HepG2 (cell line): ENCODE data around the gene NAPG. TPM values are rescaled to one million over a fixed set of nuclear protein-coding genes. Genes with fewer than 3 reads are reported as not detected.

ENCODE experiments used
- CSRNP2 ChIP-seq: sonication (generic); formaldehyde crosslinking; conservative IDR thresholded peaks from 2 replicates; pipeline ENCODE4 v1.8.0; 2022; ENCODE audit warnings: low read depth, missing genetic modification reagents
- FOXO1 ChIP-seq: sonication (generic); formaldehyde crosslinking; IDR thresholded peaks from 2 replicates; pipeline ENCODE4 v1.4.0; 2020; ENCODE audit warnings: missing genetic modification reagents
- HES4 ChIP-seq: sonication (generic); formaldehyde crosslinking; IDR thresholded peaks from 2 replicates; pipeline ENCODE4 v1.9.0; 2021; ENCODE audit warnings: mild to moderate bottlenecking, missing genetic modification reagents, borderline replicate concordance
- HMG20A ChIP-seq: IDR thresholded peaks from 2 replicates; pipeline ENCODE4 v1.6.1; 2016; ENCODE audit warnings: borderline replicate concordance
- JDP2 ChIP-seq: sonication (generic); formaldehyde crosslinking; IDR thresholded peaks from 2 replicates; pipeline ENCODE4 v1.8.1; 2022; ENCODE audit warnings: missing genetic modification reagents, borderline replicate concordance
- MIER3 ChIP-seq: IDR thresholded peaks from 2 replicates; pipeline ENCODE4 v1.6.1; 2016; ENCODE audit warnings: missing compliant biosample characterization, borderline replicate concordance
- NKX3-1 ChIP-seq: sonication (generic); formaldehyde crosslinking; IDR thresholded peaks from 2 replicates; pipeline ENCODE4 v1.5.0; 2020; ENCODE audit warnings: missing genetic modification reagents
- TBX3 ChIP-seq: fragments of 450-650 bp; IDR thresholded peaks from 2 replicates; pipeline ENCODE4 v1.6.1; 2017; ENCODE audit warnings: antibody characterized with exemption, mild to moderate bottlenecking, inconsistent platforms, borderline replicate concordance
- ZBTB49 ChIP-seq: sonication (generic); formaldehyde crosslinking; IDR thresholded peaks from 2 replicates; pipeline ENCODE4 v1.4.0; 2020; ENCODE audit warnings: missing genetic modification reagents, borderline replicate concordance
- ZFP36L2 ChIP-seq: sonication (generic); formaldehyde crosslinking; IDR thresholded peaks from 2 replicates; pipeline ENCODE4 v1.4.0; 2020; ENCODE audit warnings: missing genetic modification reagents
- ZFP90 ChIP-seq: sonication (generic); formaldehyde crosslinking; IDR thresholded peaks from 2 replicates; pipeline ENCODE4 v1.8.0; 2022; ENCODE audit warnings: missing genetic modification reagents, mild to moderate bottlenecking, inconsistent platforms, borderline replicate concordance
- ZNF382 ChIP-seq: sonication (generic); formaldehyde crosslinking; IDR thresholded peaks from 2 replicates; pipeline ENCODE4 v1.5.0; 2020; ENCODE audit warnings: missing genetic modification reagents, mild to moderate bottlenecking, borderline replicate concordance
- ZNF567 ChIP-seq: sonication (generic); formaldehyde crosslinking; IDR thresholded peaks from 2 replicates; pipeline ENCODE4 v1.8.1; 2023; ENCODE audit warnings: mild to moderate bottlenecking, missing genetic modification reagents, borderline replicate concordance
- ZNF644 ChIP-seq: IDR thresholded peaks from 2 replicates; pipeline ENCODE4 v1.6.1; 2016; ENCODE audit warnings: low read depth
- ZZZ3 ChIP-seq: sonication (generic); formaldehyde crosslinking; IDR thresholded peaks from 2 replicates; pipeline ENCODE4 v1.4.0; 2020; ENCODE audit warnings: missing genetic modification reagents, mild to moderate bottlenecking, borderline replicate concordance
- polyA plus RNA-seq, 8 experiments: library from polyadenylated mRNA; depleted of rRNA in 3 of 8; stranded (reverse) in 7 of 8; unstranded in 1 of 8; fragments of >200 nt; fragmentation: Illumina TruSeq in 4 of 8; extraction: Trizol in 4 of 8; gene quantifications; 2 replicates each; pipeline versions ENCODE4 v1.2.1 to v1.2.3, GENCODE V29; 2011 to 2016; ENCODE audit warnings: low read depth in 4 of 8, missing spikeins in 1 of 8, mixed read lengths in 1 of 8; ENCODE audit not compliant: insufficient read depth in 1 of 8
- total RNA-seq, 5 experiments: library from RNA; depleted of rRNA; stranded (reverse); fragments of >200 nt; fragmentation: Illumina TruSeq; extraction: Trizol; gene quantifications; 2 replicates each; pipeline ENCODE4 v1.2.3, GENCODE V29; 2016; ENCODE audit warnings: low read depth in 1 of 5
- TF ChIP-seq, protein P1 (sequence below): sonication (generic); formaldehyde crosslinking; IDR thresholded peaks from 2 replicates; pipeline ENCODE4 v1.4.0; 2020; ENCODE audit warnings: missing genetic modification reagents, borderline replicate concordance
- TF ChIP-seq, protein P2 (sequence below): sonication (generic); formaldehyde crosslinking; conservative IDR thresholded peaks from 2 replicates; pipeline ENCODE4 v1.8.0; 2022; ENCODE audit warnings: mild to moderate bottlenecking, moderate library complexity, missing genetic modification reagents

Gene NAPG
- total and polyA plus RNA-seq, 2 of the 13 experiments (the other 11 are each of a cell fraction or from before 2014, with no cell fraction given): 19.8 to 34.4 TPM

GRCh38 chr18:10524507-10525370 is 1.1 kb upstream of the NAPG start (continued):
- TF ChIP-seq ZBTB49 (CRISPR knock-in tag) (no peak), MIER3 (CRISPR knock-in tag) (0 out of 2 replicates have a peak, but pooled peaks have one; percentile 16), HMG20A (CRISPR knock-in tag) (peak; percentile 47; the same call in 1 of the 2 replicates), FOXO1 (CRISPR knock-in tag) (0 out of 2 replicates have a peak, but pooled peaks have one; percentile 25), ZZZ3 (no peak), HES4 (CRISPR knock-in tag) (no peak), ZFP90 (CRISPR knock-in tag) (0 out of 2 replicates have a peak, but pooled peaks have one; percentile 24), TBX3 (peak; percentile 65; the same call in 1 of the 2 replicates), JDP2 (CRISPR knock-in tag) (no peak), ZNF644 (CRISPR knock-in tag) (no peak), ZNF567 (no peak), ZNF382 (CRISPR knock-in tag) (no peak), CSRNP2 (CRISPR knock-in tag) (no peak), ZFP36L2 (no peak), NKX3-1 (CRISPR knock-in tag) (0 out of 2 replicates have a peak, but pooled peaks have one; percentile 19)
- TF ChIP-seq, protein P1, sequence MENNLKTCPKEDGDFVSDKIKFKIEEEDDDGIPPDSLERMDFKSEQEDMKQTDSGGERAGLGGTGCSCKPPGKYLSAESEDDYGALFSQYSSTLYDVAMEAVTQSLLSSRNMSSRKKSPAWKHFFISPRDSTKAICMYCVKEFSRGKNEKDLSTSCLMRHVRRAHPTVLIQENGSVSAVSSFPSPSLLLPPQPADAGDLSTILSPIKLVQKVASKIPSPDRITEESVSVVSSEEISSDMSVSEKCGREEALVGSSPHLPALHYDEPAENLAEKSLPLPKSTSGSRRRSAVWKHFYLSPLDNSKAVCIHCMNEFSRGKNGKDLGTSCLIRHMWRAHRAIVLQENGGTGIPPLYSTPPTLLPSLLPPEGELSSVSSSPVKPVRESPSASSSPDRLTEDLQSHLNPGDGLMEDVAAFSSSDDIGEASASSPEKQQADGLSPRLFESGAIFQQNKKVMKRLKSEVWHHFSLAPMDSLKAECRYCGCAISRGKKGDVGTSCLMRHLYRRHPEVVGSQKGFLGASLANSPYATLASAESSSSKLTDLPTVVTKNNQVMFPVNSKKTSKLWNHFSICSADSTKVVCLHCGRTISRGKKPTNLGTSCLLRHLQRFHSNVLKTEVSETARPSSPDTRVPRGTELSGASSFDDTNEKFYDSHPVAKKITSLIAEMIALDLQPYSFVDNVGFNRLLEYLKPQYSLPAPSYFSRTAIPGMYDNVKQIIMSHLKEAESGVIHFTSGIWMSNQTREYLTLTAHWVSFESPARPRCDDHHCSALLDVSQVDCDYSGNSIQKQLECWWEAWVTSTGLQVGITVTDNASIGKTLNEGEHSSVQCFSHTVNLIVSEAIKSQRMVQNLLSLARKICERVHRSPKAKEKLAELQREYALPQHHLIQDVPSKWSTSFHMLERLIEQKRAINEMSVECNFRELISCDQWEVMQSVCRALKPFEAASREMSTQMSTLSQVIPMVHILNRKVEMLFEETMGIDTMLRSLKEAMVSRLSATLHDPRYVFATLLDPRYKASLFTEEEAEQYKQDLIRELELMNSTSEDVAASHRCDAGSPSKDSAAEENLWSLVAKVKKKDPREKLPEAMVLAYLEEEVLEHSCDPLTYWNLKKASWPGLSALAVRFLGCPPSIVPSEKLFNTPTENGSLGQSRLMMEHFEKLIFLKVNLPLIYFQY (CRISPR knock-in tag): no peak
- TF ChIP-seq, protein P2, sequence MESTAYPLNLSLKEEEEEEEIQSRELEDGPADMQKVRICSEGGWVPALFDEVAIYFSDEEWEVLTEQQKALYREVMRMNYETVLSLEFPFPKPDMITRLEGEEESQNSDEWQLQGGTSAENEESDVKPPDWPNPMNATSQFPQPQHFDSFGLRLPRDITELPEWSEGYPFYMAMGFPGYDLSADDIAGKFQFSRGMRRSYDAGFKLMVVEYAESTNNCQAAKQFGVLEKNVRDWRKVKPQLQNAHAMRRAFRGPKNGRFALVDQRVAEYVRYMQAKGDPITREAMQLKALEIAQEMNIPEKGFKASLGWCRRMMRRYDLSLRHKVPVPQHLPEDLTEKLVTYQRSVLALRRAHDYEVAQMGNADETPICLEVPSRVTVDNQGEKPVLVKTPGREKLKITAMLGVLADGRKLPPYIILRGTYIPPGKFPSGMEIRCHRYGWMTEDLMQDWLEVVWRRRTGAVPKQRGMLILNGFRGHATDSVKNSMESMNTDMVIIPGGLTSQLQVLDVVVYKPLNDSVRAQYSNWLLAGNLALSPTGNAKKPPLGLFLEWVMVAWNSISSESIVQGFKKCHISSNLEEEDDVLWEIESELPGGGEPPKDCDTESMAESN (CRISPR knock-in tag): no peak
